Measurements from ENCODE around the gene ZNF219.

GRCh38 chr14:21072031-21072473, 26.4 kb downstream of the ZNF219 start:
- TF ChIP-seq CTCF (IDR thresholded peaks at IDR 0.05; ENCODE audit: borderline replicate concordance, extremely low read depth, low read length, poor library complexity, severe bottlenecking): no peak
- TF ChIP-seq EZH2 (IDR thresholded peaks at IDR 0.05; ENCODE audit: borderline replicate concordance, low read depth, low read length, severe bottlenecking): no peak
